ENCODE data around the gene SMPD4.
"Not testable (repeated sequence)": the region's sequence is repeated elsewhere in the genome, so short reads cannot be mapped to it uniquely, and the experiment has no call there.

SMPD4 gene

GRCh38 chr2:130155956-130156623 lies 25.3 kb downstream of the SMPD4 start:
- not testable (repeated sequence) for H3K9ac ChIP-seq (ENCODE audit: low read length); H2BK15ac ChIP-seq (ENCODE audit: low read depth, poor library complexity, severe bottlenecking); H2AFZ ChIP-seq (ENCODE audit: low read depth, low read length); H4K91ac ChIP-seq (ENCODE audit: low read length); H3K27me3 ChIP-seq (ENCODE audit: control insufficient read depth in 1 of 2, insufficient read depth in 1 of 2, low read length in 2 of 2); H3K9me3 ChIP-seq (ENCODE audit: control insufficient read depth, low read length); H3K4ac ChIP-seq (ENCODE audit: low read depth in 1 of 2, low read length in 2 of 2); H2BK12ac ChIP-seq (ENCODE audit: low read length in 2 of 2); H3K4me3 ChIP-seq (ENCODE audit: insufficient read depth in 1 of 2, low read depth in 1 of 2, low read length in 2 of 2); H2AK5ac ChIP-seq (ENCODE audit: low read length, severe bottlenecking); H3K14ac ChIP-seq (ENCODE audit: low read length in 2 of 2); H3K27ac ChIP-seq (ENCODE audit: low read length, poor library complexity, severe bottlenecking); H3K4me2 ChIP-seq (ENCODE audit: low read length, poor library complexity, severe bottlenecking); H2BK5ac ChIP-seq (ENCODE audit: low read depth, low read length, poor library complexity, severe bottlenecking); H2BK120ac ChIP-seq (ENCODE audit: low read depth, low read length); H3K18ac ChIP-seq (ENCODE audit: low read depth in 1 of 2, low read length in 2 of 2); H3K23ac ChIP-seq (ENCODE audit: low read length in 2 of 2)
- DNase-seq = peak; percentile 52
- H3K36me3 ChIP-seq (ENCODE audit: control insufficient read depth in 1 of 2, insufficient read depth in 2 of 2, low read depth in 1 of 2, low read length in 2 of 2) = peaks cover 16 to 83% of the 10 kb centered on the region in 2 experiments
- H4K8ac ChIP-seq (ENCODE audit: low read length) = peak overlapping the region; percentile 41
- H3K79me1 ChIP-seq (replicated peaks; ENCODE audit: low read length, poor library complexity, severe bottlenecking) = peaks cover 13% of the 10 kb centered on the region
- WGBS = 82% methylated on average over 16 of the region's 16 CpGs
- peaks cover 11% of the 10 kb centered on the region for H3K4me1 ChIP-seq (ENCODE audit: control insufficient read depth, insufficient read depth, low read depth, low read length)

GRCh38 chr2:130154773-130155765 lies 26.3 kb downstream of the SMPD4 start:
- Histone ChIP-seq H3K9me3 (ENCODE audit: control insufficient read depth, low read length) (no peaks in the 10 kb centered on the region), H3K18ac (ENCODE audit: low read depth in 1 of 2, low read length in 2 of 2) (no peak overlapping the region), H3K9ac (ENCODE audit: low read length) (no peak overlapping the region), H2AFZ (ENCODE audit: low read depth, low read length) (no peak overlapping the region), H4K91ac (ENCODE audit: low read length) (peak overlapping the region; percentile 20), H3K27me3 (ENCODE audit: control insufficient read depth in 1 of 2, insufficient read depth in 1 of 2, low read length in 2 of 2) (no peaks in the 10 kb centered on the region), H3K23ac (ENCODE audit: low read length in 2 of 2) (no peak overlapping the region), H3K4me1 (ENCODE audit: control insufficient read depth, insufficient read depth, low read depth, low read length) (peaks cover 9% of the 10 kb centered on the region), H3K4ac (ENCODE audit: low read depth in 1 of 2, low read length in 2 of 2) (no peak overlapping the region), H3K4me2 (ENCODE audit: low read length, poor library complexity, severe bottlenecking) (no peak overlapping the region), H2BK15ac (ENCODE audit: low read depth, poor library complexity, severe bottlenecking) (no peak overlapping the region), H2AK5ac (ENCODE audit: low read length, severe bottlenecking) (no peak overlapping the region), H4K8ac (ENCODE audit: low read length) (no peak overlapping the region), H2BK5ac (ENCODE audit: low read depth, low read length, poor library complexity, severe bottlenecking) (no peak overlapping the region), H2BK12ac (ENCODE audit: low read length in 2 of 2) (no peak overlapping the region), H3K27ac (ENCODE audit: low read length, poor library complexity, severe bottlenecking) (no peak overlapping the region), H2BK120ac (ENCODE audit: low read depth, low read length) (no peak overlapping the region), H3K79me1 (replicated peaks; ENCODE audit: low read length, poor library complexity, severe bottlenecking) (peaks cover 13% of the 10 kb centered on the region), H3K14ac (ENCODE audit: low read length in 2 of 2) (no peak overlapping the region), H3K4me3 (ENCODE audit: insufficient read depth in 1 of 2, low read depth in 1 of 2, low read length in 2 of 2) (no peak overlapping the region), H3K36me3 (ENCODE audit: control insufficient read depth in 1 of 2, insufficient read depth in 2 of 2, low read depth in 1 of 2, low read length in 2 of 2) (peaks cover 16 to 83% of the 10 kb centered on the region in 2 experiments)
- 96% methylated on average over 29 of the region's 29 CpGs for WGBS
- DNase-seq = no peak

- peaks cover 10 to 77% of the 10 kb centered on the region in 2 experiments for H3K36me3 ChIP-seq (ENCODE audit: control insufficient read depth in 1 of 2, insufficient read depth in 2 of 2, low read depth in 1 of 2, low read length in 2 of 2)
- not testable (repeated sequence) for DNase-seq
- 100% methylated on average over 4 of the region's 8 CpGs for WGBS
Observed at GRCh38 chr2:130154423-130154770, 27.0 kb downstream of the SMPD4 start.

More at GRCh38 chr2:130154423-130154770, 27.0 kb downstream of the SMPD4 start:
- H3K9me3 ChIP-seq (ENCODE audit: control insufficient read depth, low read length); H2BK15ac ChIP-seq (ENCODE audit: low read depth, poor library complexity, severe bottlenecking); H3K23ac ChIP-seq (ENCODE audit: low read length in 2 of 2); H2BK5ac ChIP-seq (ENCODE audit: low read depth, low read length, poor library complexity, severe bottlenecking); H2AFZ ChIP-seq (ENCODE audit: low read depth, low read length); H4K91ac ChIP-seq (ENCODE audit: low read length); H2BK120ac ChIP-seq (ENCODE audit: low read depth, low read length); H4K8ac ChIP-seq (ENCODE audit: low read length); H3K18ac ChIP-seq (ENCODE audit: low read depth in 1 of 2, low read length in 2 of 2); H3K27ac ChIP-seq (ENCODE audit: low read length, poor library complexity, severe bottlenecking); H3K4ac ChIP-seq (ENCODE audit: low read depth in 1 of 2, low read length in 2 of 2); H3K4me1 ChIP-seq (ENCODE audit: control insufficient read depth, insufficient read depth, low read depth, low read length); H2AK5ac ChIP-seq (ENCODE audit: low read length, severe bottlenecking); H3K14ac ChIP-seq (ENCODE audit: low read length in 2 of 2); H3K4me3 ChIP-seq (ENCODE audit: insufficient read depth in 1 of 2, low read depth in 1 of 2, low read length in 2 of 2); H2BK12ac ChIP-seq (ENCODE audit: low read length in 2 of 2); H3K27me3 ChIP-seq (ENCODE audit: control insufficient read depth in 1 of 2, insufficient read depth in 1 of 2, low read length in 2 of 2); H3K4me2 ChIP-seq (ENCODE audit: low read length, poor library complexity, severe bottlenecking); H3K9ac ChIP-seq (ENCODE audit: low read length): not testable (repeated sequence)
- H3K79me1 ChIP-seq (replicated peaks; ENCODE audit: low read length, poor library complexity, severe bottlenecking) = peaks cover 11% of the 10 kb centered on the region
